ENCODE measurements around the gene KRT7. TPM values are rescaled to one million over a fixed set of nuclear protein-coding genes. Genes with fewer than 3 reads are reported as not detected.
A peak's percentile ranks its signal among the peaks of the same experiment; 100 is the strongest.
"Not testable (repeated sequence)": the region's sequence is repeated elsewhere in the genome, so short reads cannot be mapped to it uniquely, and the experiment has no call there.

KRT7 gene
- total RNA-seq, 2 donors from 2014 or later, result 4.1 to 6.8 TPM

GRCh38 chr12:52239767-52240166 lies 6.7 kb downstream of the KRT7 start:
- intact Hi-C loops (cut with DNase I), result no loop called here
- DNase-seq (ENCODE audit: low spot score), result no peak

- intact Hi-C loops (cut with DNase I); DNase-seq (ENCODE audit: low spot score): not testable (repeated sequence)
Measured at GRCh38 chr12:52240247-52240646, 7.2 kb downstream of the KRT7 start.

GRCh38 chr12:52241205-52241842 lies 8.3 kb downstream of the KRT7 start:
- intact Hi-C loops (cut with DNase I), result no loop called here

GRCh38 chr12:52242442-52243258 lies 9.6 kb downstream of the KRT7 start:
- no peak for DNase-seq (ENCODE audit: low spot score)
- intact Hi-C loops (cut with DNase I), result no loop called here

More at GRCh38 chr12:52241205-52241842, 8.3 kb downstream of the KRT7 start:
- no peak for DNase-seq (ENCODE audit: low spot score)

- no peak for DNase-seq (ENCODE audit: low spot score)
- intact Hi-C loops (cut with DNase I), result no loop called here
Measured at GRCh38 chr12:52243259-52243855, 10.3 kb downstream of the KRT7 start.

GRCh38 chr12:52243856-52244614 lies 11.0 kb downstream of the KRT7 start:
- intact Hi-C loops (cut with DNase I), result no loop called here
- DNase-seq (ENCODE audit: low spot score), result peak; percentile 93

GRCh38 chr12:52244615-52244994 lies 11.6 kb downstream of the KRT7 start:
- intact Hi-C loops (cut with DNase I), result no loop called here
- DNase-seq (ENCODE audit: low spot score), result no peak

GRCh38 chr12:52245259-52245961 lies 12.4 kb downstream of the KRT7 start:
- no peak for DNase-seq (ENCODE audit: low spot score)
- intact Hi-C loops (cut with DNase I), result no loop called here

GRCh38 chr12:52245962-52246569 lies 13.0 kb downstream of the KRT7 start:
- intact Hi-C loops (cut with DNase I), result no loop called here
- no peak for DNase-seq (ENCODE audit: low spot score)

- intact Hi-C loops (cut with DNase I), result no loop called here
- no peak for DNase-seq (ENCODE audit: low spot score)
Measured at GRCh38 chr12:52246720-52247621, 13.9 kb downstream of the KRT7 start.

GRCh38 chr12:52247622-52248540 lies 14.8 kb downstream of the KRT7 start:
- intact Hi-C loops (cut with DNase I), result no loop called here

GRCh38 chr12:52248541-52249461 lies 15.8 kb downstream of the KRT7 start:
- no peak for DNase-seq (ENCODE audit: low spot score)

More at GRCh38 chr12:52247622-52248540, 14.8 kb downstream of the KRT7 start:
- DNase-seq (ENCODE audit: low spot score), result no peak

GRCh38 chr12:52249511-52250047 lies 16.5 kb downstream of the KRT7 start:
- intact Hi-C loops (cut with DNase I), result no loop called here
- DNase-seq (ENCODE audit: low spot score), result peak; percentile 29

More at GRCh38 chr12:52248541-52249461, 15.8 kb downstream of the KRT7 start:
- intact Hi-C loops (cut with DNase I), result no loop called here

GRCh38 chr12:52250048-52250990 lies 17.3 kb downstream of the KRT7 start:
- intact Hi-C loops (cut with DNase I), result no loop called here
- DNase-seq (ENCODE audit: low spot score), result peak; percentile 73
